GM12892 (cell line): Measurements from ENCODE around the gene P2RY12.

Source experiments
- DNase-seq: peaks from one replicate; pipeline ENCODE4 v3.0.0; 2011; ENCODE audit not compliant: insufficient read length
- FAIRE-seq: peaks from 2 replicates; lab custom pipeline; 2011; peaks lifted over from hg19 to GRCh38; lab: Jason Lieb, UNC
- POLR2A ChIP-seq: IDR thresholded peaks from 2 replicates; pipeline ENCODE4 v1.6.1; 2011; ENCODE audit warnings: low read depth, low read length, control low read depth
- POLR2AphosphoS5 ChIP-seq: IDR thresholded peaks from 2 replicates; pipeline ENCODE4 v1.6.1; 2011; ENCODE audit warnings: low read depth, low read length, control low read depth
- TAF1 ChIP-seq: IDR thresholded peaks from 2 replicates; pipeline ENCODE4 v1.6.1; 2011; ENCODE audit warnings: low read depth, mild to moderate bottlenecking, control low read depth, low read length, borderline replicate concordance

The P2RY12 gene

DNA sequence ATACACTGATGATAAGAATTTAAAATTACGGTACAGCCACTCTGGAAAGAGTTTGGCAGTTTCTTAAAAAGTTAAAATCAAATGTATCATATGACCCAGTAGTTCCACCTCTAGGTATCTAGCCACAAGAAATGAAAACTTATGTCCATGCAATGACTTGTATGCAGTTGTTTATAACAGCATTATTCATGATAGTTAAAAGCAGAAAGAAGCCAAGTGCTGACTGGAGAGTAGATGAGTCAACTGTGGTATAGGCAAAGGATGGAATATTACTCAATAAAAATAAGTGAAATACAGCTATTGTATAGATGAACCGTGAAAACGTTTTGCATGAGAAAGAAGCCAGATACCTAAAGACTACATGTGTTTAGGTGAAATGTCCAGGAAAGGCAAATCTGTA, 82.8 kb downstream of the P2RY12 start:
- DNase-seq = no peak
- no peak for TF ChIP-seq POLR2A
- no peak for TF ChIP-seq TAF1
- no peak for TF ChIP-seq POLR2AphosphoS5
- no peak for FAIRE-seq

DNA sequence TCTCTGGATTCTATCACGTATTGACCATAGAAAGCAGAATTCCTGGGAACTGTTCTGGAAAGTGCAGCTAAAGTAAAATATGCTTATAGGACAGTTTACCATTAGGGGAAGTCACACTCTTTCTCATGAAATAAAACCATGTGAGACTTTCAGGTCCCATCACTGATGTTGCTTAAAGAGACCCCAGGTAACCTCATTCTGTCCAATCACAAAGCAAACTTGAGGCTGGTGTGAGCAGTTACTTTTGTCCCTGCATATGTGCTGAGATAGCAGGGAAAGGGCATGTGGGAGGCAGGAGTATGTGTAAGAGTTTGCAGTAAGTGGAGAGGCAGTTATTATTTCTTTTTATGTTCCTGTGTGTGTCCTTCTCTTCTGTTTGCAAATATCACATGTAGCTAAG, 84.0 kb downstream of the P2RY12 start:
- DNase-seq = no peak
- FAIRE-seq = no peak

DNA sequence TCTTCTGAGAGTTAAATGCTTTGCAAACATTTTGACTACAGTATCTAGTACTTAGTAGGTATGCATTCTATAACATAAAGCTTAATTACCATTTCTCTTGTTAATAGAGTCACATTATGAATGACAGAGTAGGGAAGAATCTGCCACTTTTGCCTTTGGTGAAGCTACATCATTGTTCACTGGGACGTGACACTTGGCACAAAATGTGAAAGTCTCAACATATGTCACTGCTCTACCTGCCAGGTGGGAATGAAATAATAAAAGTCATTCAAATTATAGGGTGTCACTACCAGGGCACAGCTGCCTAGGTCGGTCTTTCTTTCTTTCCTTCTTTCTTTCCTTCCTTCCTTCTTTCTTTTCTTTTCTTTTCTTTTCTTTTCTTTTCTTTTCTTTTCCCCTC, 85.5 kb downstream of the P2RY12 start:
- TF ChIP-seq POLR2AphosphoS5 = no peak
- FAIRE-seq (no peak), DNase-seq (no peak)

More for the DNA sequence above, 84.0 kb downstream of the P2RY12 start:
- TF ChIP-seq TAF1 (no peak), POLR2AphosphoS5 (no peak), POLR2A (no peak)

DNA sequence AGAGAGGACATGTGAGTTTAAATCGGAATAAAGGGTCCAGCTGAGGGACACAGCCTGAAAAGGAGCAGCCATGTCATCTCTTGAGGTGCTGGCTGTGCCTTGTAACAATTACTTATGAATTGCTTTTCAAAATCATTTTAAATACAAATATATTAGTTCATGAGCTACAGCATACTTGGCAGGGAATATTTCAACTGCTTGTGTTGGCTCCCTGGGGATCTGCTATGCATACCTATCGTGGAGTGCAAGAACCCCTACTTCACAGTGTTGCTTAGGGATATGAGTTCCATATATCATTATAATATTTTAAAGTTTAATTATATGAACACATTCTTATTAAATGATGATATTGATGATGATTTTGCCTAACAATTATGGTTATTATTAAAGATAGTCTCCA, 87.1 kb downstream of the P2RY12 start:
- DNase-seq (no peak), FAIRE-seq (no peak)
- TF ChIP-seq POLR2A (no peak), TAF1 (no peak), POLR2AphosphoS5 (no peak)

DNA sequence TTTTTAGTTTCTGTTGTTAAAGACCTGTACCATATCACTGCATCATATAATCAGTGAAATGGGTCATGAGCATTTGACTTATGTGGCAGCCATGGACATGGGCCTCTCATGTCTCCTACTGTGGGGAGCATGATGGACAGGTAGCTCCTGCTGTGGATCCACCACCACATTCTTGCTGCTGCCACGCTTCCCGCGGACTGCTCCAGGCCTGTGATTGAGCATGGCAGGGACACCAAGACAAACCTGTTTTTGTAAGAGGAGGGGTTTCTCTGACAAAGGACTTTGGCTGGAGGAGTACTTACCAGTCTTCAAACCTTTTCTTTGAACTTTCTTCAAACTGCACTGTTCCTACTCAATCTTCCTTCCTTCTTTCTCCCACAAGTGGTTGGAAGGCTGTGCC, 88.3 kb downstream of the P2RY12 start:
- no peak for FAIRE-seq
- TF ChIP-seq TAF1 (no peak), POLR2A (no peak), POLR2AphosphoS5 (no peak)
- no peak for DNase-seq

DNA sequence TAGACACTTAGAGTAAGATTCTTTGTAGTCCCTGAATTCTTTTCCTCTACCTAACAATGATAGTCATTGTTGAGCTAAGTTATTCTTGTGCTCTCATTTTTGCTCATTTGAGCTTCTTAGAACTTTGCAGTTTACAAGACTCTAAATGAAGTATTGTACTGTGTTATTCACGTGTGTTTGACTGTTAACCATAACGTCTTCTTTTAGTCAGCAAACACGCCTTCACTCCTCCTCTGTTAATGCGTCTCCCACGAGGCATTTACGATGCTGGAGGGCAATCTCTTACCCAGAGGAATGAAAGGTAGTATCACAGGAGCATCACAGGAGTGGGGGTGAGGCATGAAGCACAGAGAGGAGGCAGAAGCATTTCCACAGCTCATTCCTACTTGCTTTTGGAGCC, 91.4 kb downstream of the P2RY12 start:
- DNase-seq = no peak
- no peak for FAIRE-seq
- no peak for TF ChIP-seq TAF1
- TF ChIP-seq POLR2AphosphoS5 = no peak
- TF ChIP-seq POLR2A = no peak

DNA sequence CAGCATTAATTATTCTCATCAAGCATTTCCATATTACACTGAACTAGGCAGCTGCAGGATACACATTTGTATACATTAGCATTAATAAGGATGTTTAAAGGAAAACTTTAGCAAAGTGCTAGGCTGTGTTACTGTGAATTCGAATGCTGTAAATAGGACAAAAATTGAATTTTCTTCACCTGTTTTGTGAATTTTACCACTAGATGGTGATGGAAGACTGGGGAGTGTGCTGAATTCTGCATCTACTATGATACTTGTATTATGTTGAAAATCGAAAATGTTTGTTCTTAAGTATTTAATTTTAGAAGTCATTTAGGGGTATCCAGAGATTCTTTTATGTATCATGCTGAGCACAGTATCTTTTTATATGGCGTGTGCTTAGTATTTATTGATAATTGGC, 93.9 kb downstream of the P2RY12 start:
- TF ChIP-seq POLR2A (no peak), POLR2AphosphoS5 (no peak), TAF1 (no peak)
- FAIRE-seq (no peak), DNase-seq (no peak)

DNA sequence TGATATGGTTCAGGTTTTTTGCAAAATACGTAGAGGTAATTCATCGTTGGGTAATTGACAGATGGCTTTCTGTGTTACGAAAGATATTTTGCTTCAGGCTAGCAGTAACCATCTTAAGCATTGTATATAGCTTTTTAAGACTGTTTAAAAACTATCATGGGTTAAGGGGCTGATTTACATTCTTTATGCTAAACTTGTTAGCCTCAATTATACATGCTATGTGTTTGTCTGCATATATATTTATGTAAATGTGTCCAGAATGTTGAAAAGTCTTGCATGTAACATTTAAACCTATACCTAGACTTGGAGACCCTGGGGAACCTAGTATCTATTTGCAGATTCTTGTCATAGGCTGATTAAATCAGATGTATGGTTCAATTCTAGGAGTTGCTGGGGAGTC, 95.1 kb downstream of the P2RY12 start:
- FAIRE-seq (no peak), DNase-seq (no peak)

More for the DNA sequence above, 95.1 kb downstream of the P2RY12 start:
- TF ChIP-seq POLR2AphosphoS5 (no peak), POLR2A (no peak), TAF1 (no peak)
